H1 (cell line): ENCODE data around the gene KNDC1.

Experiments
- BRCA1 ChIP-seq: IDR thresholded peaks from 2 replicates; pipeline ENCODE4 v1.6.1; 2012; ENCODE audit warnings: low read depth, low read length, improper control_type of control experiment
- EP300 ChIP-seq, 2 experiments: IDR thresholded peaks; 1 replicate in 1 of 2; 2 replicates in 1 of 2; pipeline ENCODE4 v1.6.1; 2011 to 2012; ENCODE audit warnings: low read depth in 2 of 2, low read length in 2 of 2, mild to moderate bottlenecking in 2 of 2, borderline replicate concordance in 1 of 2, inconsistent platforms in 1 of 2, moderate library complexity in 1 of 2
- EZH2 ChIP-seq: fragments of 200-600 bp; sonication (generic); IDR thresholded peaks from 2 replicates; pipeline ENCODE4 v1.7.1; 2012; ENCODE audit warnings: low read depth, mild to moderate bottlenecking, moderate library complexity, low read length, inconsistent platforms; ENCODE audit not compliant: severe bottlenecking
- KDM4A ChIP-seq: IDR thresholded peaks from one replicate; pipeline ENCODE4 v1.7.1; 2012; ENCODE audit warnings: low read depth, mild to moderate bottlenecking, moderate library complexity, low read length, inconsistent platforms; ENCODE audit not compliant: severe bottlenecking
- POLR2A ChIP-seq, 2 experiments: IDR thresholded peaks; 1 replicate in 1 of 2; 2 replicates in 1 of 2; pipeline ENCODE4 v1.6.1; 2011; ENCODE audit warnings: low read depth in 2 of 2, low read length in 2 of 2, mild to moderate bottlenecking in 2 of 2; ENCODE audit errors: control extremely low read depth in 1 of 2
- POLR2AphosphoS5 ChIP-seq: IDR thresholded peaks from 2 replicates; pipeline ENCODE4 v1.6.1; 2011; ENCODE audit warnings: low read depth, low read length
- TAF1 ChIP-seq: IDR thresholded peaks from 2 replicates; pipeline ENCODE4 v1.6.1; 2011; ENCODE audit warnings: mild to moderate bottlenecking, low read depth, low read length
- TF ChIP-seq, protein P1 (sequence below), 3 experiments: IDR thresholded peaks; 1 replicate in 2 of 3; 2 replicates in 1 of 3; pipeline versions ENCODE4 v1.5.1 to v1.6.1; 2011; ENCODE audit warnings: low read length in 3 of 3, mild to moderate bottlenecking in 3 of 3, inconsistent platforms in 2 of 3, low read depth in 1 of 3, moderate library complexity in 1 of 3; ENCODE audit not compliant: insufficient read depth in 1 of 3; ENCODE audit errors: control extremely low read depth in 1 of 3

DNA sequence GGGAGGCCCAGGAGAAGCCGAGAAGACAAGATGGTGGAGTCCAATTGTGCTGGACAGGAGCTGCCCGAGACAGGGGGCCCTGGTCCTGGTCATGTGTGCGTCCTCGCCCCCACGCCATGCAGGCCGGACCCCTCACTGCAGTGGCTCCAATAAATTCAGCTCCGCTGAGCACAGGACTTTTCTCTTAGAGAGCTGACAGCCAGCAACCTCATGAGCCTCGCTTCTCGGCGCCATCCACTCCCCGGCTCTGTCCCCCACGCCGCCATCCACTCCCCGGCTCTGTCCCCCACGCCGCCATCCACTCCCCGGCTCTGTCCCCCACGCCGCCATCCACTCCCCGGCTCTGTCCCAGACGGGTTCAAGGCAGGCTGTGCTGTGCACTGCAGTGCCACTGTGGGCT lies 67.2 kb downstream of the KNDC1 start:
- TF ChIP-seq, protein P1, sequence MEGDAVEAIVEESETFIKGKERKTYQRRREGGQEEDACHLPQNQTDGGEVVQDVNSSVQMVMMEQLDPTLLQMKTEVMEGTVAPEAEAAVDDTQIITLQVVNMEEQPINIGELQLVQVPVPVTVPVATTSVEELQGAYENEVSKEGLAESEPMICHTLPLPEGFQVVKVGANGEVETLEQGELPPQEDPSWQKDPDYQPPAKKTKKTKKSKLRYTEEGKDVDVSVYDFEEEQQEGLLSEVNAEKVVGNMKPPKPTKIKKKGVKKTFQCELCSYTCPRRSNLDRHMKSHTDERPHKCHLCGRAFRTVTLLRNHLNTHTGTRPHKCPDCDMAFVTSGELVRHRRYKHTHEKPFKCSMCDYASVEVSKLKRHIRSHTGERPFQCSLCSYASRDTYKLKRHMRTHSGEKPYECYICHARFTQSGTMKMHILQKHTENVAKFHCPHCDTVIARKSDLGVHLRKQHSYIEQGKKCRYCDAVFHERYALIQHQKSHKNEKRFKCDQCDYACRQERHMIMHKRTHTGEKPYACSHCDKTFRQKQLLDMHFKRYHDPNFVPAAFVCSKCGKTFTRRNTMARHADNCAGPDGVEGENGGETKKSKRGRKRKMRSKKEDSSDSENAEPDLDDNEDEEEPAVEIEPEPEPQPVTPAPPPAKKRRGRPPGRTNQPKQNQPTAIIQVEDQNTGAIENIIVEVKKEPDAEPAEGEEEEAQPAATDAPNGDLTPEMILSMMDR (IDR thresholded peaks at IDR 0.05; ENCODE audit: control extremely low read depth in 1 of 3, insufficient read depth in 1 of 3, low read depth in 1 of 3, low read length in 3 of 3), result no peak
- no peak for TF ChIP-seq POLR2A (IDR thresholded peaks at IDR 0.05; ENCODE audit: control extremely low read depth in 1 of 2, low read depth in 2 of 2, low read length in 2 of 2)
- TF ChIP-seq TAF1, result no peak
- no peak for TF ChIP-seq EZH2
- no peak for TF ChIP-seq POLR2AphosphoS5
- no peak for TF ChIP-seq EP300 (IDR thresholded peaks at IDR 0.05; ENCODE audit: borderline replicate concordance in 1 of 2, low read depth in 2 of 2, low read length in 2 of 2)
- TF ChIP-seq KDM4A, result no peak
- TF ChIP-seq BRCA1, result no peak
